HG03469 (cell line): ENCODE measurements around the gene ENG.
"Not testable (repeated sequence)": the region's sequence is repeated elsewhere in the genome, so short reads cannot be mapped to it uniquely, and the experiment has no call there.

Experiments used
- ATAC-seq: cut with Tn5 transposase; IDR thresholded peaks from one replicate; pipeline ENCODE4 v1.9.1; 2021; ENCODE audit warnings: mild to moderate bottlenecking, moderate library complexity, moderate number of reproducible peaks; ENCODE audit not compliant: unreplicated experiment

Gene ENG

DNA sequence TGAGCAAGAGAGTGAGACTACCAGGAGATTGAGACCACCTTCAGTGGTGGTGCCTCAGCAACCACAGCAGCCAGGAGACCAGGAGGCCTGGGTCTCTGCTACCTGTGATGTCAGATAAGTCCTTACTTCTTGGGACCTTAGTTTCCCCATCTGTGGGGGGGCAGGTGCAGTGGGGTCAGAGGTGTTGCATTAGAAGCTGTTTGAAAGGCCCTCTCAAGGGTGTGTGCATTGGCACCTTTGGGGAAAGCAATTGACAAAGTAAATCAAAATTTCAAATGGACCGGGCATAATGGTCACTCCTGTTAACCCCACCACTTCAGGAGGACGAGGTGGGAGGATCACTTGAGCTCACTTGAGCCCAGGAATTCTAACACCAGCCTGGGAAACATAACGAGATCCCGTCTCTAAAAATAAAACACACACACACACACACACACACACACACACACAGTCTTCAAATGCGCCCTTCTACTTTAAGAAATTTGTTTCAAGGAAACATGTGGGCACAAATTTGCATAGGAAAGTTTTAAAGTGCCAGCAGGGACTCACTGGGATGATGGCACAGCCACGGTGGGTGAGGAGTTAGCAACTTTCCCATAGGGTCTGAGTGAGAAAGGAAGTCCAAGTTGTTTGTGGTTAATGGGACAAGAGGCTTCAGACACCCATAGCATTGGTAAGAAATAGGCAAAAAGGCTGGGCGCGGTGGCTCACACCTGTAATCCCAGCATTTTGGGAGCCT lies 24.4 kb upstream of the ENG start:
- ATAC-seq: no peak

DNA sequence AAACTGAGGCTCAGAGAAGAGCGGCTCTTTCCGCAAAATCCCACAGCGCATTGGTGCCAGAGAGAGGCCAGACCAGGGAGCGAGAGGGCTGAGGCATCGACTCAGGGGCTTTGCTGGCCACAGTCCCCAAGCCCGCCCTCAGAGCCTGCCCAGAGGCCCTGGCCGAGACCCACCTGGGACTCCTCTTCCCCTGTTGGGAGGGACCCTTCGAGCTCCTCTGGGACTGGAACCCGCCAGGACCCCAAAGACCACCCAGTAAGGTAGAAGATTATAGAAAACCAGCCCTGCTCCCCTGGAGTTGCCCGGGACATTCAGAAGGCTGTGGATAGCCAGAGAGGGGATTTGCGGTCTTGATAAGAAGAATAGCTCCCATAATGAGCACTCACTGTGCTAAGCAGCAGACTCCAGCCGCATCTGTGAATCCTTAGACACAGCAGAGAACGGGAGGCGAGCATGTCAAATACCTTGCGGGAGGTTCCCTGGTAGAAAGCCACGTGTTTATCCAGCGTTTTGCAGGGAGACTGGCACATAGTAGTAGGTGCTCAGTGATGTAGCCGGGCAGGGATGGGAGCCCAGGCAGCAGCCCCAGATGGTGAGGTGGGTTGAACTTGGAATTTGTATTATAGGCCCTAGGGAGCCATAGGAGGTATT lies 23.7 kb upstream of the ENG start:
- ATAC-seq: no peak

DNA sequence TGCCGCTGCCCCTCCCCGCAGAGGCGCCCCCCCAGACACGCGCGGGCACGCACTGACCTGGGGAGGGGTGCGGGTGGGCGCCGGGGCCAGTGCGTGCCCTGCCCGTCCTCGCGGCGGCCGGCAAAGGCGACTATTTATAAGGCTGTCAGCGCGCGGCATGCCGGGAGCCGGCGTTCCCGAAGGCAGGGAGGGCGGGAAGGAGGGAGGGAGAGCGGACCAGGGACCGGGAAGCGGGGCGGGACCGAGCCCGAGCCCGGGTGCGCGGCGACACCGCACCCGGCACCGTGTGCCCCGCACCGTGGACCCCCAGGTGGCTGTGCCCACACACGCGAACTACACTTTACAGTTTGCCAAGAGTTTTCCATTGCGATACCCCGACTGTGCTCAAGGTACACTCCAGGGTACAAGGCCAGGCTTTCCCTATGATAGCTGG lies 23.1 kb upstream of the ENG start, which contains the start of gene AK1:
Gene AK1, minus strand, starts transcription at position 110 of the 433 bp plus-strand sequence. CDS start 3,058 bp downstream, outside the sequence.
- no peak for ATAC-seq

DNA sequence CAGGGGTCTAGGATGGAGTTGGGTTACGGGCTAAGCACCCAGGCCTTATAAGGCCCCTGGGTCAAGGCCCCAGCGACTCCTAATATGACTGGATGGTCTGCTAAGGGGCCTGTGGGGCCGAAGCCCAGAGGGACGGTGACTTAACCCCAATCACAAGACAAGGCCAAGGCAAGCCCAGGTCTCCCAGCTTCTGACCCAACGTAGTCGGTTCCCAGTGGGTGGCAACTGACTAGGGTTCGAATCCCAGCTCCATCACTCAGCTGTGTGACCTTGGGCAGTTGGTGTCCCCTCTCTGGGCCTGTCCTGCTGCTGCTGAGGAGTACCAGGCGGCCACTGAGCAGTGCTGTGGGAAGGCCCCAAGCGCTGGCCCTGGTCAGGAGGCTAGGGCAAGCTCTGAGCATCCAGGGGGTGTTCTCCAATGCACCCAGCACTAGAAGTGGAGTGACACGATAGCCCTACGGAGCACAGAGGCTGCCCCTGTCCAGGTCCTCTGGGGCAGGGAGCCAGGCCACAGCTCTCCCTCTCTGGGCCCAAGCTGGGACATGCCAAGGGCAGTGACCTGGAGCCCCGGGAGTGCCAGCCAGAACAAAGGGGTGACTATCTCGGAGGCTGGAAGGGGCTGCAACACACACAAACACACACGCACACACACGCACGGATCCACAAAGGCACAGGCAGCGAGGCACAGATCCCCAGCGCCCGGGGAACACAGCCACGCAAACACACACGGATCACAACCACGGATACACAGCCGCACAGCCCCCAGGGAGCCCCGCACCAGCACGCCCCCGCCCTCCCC lies 22.5 kb upstream of the ENG start:
- ATAC-seq: no peak

DNA sequence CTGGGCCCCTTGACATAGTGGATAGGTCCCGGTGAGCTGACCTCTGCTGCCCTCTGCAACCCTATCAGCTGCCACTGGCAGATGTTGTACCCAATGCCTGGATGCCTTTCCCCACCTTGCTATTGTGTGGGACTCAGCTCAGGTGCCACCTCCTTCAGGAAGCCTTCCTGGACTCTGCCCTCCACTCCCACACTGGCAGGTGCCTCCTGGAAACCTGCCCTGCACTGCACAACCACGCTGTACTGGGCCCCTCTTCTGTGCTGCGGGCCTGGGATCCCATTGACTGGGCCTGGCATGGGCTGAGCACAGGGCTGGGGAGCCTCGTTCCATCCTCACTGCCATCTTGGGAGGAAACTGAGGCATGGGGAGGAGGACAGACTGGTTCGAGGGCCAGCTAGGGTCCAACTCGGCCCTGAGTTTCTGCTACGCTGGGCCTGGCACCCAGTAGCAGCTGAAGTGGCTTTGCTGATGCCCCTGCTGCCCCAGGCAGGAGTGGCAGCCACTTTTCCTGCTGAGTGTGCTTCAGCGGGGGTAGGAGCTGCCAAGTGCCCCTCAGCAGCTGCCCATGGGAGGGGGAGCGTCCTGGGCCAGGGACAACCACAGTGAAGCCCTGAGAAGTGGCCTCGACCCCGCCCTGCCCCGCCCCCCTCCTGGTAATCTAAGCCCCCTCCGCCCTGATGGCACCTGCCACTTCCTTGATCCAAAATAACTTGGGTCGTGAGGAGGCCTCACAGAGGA lies 21.7 kb upstream of the ENG start:
- no peak for ATAC-seq

DNA sequence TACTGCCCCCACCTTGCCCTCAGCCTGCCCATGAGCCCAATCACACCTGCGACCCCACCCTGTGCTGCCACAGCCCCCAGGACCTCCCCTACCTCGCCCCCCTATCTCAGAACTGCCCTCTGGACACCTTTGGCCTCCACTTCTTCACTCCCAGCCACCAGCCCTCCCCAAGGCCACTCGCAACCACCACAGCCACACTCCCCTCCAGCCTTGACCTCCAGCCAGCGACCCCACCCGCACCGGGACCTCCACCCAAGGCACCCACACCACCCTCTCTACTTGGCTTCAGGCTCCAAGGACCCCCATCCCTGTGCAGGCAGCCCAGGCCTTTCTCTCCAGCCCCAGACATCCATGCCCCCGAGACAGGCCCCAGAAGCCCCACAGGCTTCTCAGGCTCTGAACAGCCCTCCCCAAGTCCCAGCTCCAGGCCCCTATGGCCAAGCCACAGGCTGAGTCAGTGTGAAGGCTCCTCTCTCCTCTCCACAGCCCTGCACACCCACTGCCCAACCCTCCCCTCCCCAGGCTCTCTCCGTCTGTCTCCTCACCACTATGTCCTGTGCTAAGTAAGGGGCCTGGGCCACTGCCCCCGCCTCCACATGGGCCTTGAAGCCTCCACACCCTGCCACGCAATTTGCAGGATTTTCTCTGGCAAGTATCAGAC lies 21.0 kb upstream of the ENG start:
- ATAC-seq: no peak

DNA sequence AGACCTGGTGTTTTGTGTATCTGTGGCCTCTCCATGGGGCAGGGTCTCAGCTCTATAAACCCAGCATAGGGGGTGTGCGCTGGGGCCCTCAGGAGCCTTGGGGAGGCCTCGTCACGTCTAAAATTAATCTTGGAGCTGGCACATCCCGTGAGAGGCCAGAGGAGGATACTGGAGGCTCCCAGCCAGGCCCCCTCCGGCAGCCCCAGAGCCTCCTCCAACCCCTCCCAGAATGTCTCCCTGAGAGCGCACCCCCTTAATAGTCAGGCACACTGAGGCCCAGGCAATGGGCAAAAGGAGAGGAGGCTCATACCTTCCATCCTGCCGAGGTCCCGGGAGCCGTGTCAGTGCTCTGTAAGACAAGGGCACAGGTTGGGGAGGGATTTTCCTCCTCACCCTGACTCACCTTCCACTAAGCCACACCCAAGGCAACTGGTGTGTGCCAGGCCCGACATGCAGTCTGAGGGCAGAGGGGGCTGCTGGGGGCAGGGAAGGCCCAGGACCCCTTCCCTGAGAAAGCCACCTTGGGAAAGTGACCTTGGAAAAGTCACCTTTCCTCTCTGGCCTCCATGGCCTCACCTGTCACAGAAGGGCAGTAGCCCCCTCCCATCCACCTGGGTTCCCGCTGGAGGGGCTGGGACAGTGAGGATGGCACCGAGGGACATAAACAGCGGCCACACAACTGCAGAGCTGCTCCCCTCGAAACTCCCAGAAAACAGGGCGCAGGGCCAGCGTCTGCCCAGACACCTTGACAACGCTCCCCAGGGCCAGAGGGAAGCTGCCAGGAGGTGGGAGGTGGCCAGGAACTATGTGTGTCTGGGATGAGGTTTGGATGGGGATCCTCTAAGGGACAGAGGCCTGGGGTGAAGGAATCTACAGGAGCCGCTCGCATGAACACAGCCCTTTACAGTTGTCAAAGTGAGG lies 20.1 kb upstream of the ENG start:
- no peak for ATAC-seq

DNA sequence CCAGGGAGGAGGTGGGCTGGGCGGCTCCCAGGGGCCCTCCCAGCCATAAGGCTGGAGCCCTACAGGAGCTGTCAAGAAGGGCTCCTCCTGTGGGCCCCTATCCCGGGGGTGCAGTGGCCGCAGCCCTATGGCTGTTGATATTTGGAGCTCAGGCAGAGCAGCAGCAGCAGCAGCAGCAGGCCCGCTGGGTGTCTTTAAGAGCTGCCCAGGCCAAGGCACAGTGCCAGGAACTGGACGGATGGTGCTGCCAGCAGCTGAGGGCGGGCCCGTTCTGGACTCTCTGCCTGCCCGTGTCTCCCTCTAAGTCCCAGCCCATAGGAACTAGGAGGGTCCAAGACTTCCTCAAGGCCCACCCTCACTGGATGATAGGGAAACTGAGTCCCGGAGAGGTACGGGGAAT lies 19.4 kb upstream of the ENG start:
- no peak for ATAC-seq

DNA sequence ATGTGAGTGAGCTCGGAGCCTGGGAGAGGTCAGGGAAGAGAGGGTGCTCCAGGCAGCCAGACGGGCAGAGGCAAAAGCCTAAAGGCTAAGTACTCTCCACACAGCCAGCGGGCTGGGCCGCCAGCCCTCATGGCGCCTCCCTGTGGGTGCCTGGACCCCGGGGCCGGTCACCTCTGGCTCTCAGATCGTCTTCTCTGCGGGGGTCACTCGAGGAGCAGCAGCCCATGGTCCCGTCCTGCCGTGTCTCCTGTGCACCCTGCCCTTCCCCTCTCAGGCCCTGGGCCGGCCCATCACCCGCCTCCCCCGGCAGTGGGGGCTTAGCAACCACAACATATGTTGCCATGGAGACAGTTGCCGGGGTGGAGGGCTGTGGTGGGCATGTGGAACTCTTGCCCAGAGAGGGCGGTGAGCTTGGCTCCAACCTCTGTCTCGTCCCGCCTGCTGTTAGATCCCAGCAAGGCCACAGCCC lies 18.8 kb upstream of the ENG start:
- ATAC-seq: no peak

DNA sequence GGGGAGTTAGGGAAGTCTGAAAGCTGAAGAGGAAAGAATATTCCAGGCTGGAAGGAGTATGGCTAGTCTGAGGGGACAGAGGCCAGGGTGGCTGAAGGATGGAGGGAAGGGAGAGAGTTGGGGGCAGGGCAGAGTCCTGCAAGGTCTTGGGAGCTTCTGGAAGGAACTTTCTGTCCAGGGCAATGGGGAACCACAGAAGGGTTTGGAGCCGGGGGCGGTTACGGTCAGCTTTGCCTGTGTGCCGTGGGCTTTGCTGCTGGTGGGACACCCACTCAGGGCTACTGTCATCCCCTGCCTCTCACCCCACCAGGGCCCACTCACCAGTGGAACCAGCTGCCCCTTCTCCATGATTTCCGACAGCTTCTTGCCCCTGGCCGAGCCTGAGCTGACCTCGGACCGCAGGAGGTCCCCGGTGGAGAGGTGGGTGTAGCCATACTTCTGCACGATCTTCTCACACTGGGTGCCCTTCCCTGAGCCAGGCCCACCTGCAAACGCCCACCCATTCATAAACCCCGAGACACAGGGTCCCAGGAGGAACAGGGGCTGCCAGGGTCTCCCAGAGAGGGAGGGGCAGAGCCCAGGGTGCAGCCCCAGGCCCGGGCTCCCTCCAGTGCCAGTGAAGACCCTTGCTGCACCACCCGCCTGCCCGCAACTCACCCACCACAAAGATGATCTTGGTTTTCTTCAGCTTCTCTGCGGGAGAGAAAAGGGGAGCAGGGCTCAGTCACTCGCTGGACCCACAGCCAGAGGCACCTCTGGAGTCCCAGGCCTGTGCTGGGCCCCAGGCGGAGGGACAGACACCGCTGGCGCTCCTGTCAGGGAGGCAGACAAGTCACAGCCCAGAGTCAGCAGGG lies 18.1 kb upstream of the ENG start:
- no peak for ATAC-seq

DNA sequence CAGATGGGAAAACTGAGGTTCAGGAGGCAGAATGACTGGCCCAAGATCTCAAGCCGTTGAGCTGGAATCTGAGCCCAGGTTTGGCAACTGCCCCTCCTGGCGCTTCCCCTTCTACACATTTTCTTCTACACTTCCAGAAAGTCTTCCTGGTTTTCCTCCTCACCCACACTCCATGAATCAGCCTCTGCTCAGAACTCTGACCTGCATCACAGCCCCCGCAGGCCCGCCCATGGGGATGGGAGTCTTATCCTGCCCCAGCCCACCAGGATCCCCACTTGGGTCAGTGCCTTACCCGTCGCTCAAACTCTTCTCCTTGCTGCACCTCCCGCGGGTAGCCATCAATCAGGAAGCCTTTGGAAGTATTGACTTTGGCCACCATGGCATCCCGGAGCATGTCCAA lies 17.1 kb upstream of the ENG start:
- ATAC-seq: no peak

DNA sequence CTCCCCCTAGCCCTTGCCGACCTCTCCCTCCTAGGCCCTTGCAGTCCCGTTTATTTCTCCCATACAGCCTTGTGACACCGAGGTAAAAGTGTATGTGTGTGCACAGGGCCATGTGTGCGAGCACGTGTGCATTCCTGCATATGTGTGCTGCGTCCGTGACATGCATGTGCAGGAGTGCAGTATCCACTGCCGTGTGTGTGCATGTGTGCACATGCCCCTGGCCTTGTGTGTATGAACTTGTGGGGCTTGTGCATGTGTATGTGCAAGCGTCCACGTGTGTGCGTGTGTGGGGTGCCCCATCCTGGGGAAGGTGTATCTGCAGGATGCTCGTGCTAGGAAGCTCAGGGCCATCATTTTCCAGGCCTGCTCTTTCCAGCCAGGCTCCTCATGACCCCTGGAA lies 16.4 kb upstream of the ENG start:
- no peak for ATAC-seq

DNA sequence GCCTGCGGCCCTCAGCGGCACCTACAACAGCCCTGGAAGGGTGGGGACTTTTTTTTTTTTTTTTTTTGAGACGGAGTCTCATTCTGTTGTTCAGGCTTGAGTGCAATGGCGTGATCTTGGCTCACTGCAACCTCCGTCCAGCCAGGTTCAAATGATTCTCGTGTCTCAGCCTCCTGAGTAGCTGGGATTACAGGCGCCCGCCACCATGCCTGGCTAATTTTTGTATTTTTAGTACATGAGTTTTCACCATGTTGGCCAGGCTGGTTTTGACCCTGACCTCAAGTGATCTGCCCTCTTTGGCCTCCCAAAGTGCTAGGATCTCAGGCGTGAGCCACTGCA lies 15.7 kb upstream of the ENG start:
- ATAC-seq: not testable (repeated sequence)

DNA sequence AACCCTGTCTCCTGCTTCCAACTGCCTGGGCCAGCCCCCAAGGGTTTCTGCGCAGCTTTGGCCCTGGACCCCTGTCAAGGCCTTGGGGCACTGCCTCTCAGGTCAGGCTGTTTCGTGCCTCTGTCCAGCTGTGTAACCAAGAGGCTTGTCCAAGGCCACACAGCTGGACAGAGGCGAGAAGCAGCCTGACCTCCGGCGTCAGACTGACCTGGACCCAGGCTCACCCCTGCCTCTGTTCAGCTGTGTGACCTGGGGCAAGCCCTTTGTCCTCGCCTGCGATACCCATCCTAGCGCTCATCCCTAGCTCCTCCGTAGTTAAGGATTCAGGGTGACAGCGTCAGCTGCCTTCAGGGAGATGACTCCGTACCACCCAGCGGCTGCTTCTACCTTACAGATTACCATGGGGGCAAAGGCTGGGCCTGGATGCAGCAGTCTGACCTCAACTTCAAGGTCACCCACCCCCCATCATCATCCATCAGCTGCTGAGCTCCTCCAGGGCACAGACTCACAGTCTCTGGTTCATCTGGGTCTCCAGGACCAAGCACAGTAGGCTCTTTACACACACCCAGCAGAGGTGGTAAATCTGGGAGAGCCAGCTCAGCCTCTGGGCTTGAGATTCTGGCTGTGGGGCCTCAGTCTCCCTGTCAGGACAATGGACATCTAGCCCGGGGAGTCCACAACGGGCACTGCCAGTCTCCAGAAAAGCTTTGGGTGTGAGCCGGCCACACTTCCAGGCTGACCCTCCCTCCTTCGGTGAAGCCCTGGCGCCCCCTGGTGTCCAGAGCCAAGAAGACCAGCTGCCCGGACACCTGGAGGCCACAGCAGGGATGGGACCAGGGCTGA lies 15.1 kb upstream of the ENG start:
- ATAC-seq: no peak

DNA sequence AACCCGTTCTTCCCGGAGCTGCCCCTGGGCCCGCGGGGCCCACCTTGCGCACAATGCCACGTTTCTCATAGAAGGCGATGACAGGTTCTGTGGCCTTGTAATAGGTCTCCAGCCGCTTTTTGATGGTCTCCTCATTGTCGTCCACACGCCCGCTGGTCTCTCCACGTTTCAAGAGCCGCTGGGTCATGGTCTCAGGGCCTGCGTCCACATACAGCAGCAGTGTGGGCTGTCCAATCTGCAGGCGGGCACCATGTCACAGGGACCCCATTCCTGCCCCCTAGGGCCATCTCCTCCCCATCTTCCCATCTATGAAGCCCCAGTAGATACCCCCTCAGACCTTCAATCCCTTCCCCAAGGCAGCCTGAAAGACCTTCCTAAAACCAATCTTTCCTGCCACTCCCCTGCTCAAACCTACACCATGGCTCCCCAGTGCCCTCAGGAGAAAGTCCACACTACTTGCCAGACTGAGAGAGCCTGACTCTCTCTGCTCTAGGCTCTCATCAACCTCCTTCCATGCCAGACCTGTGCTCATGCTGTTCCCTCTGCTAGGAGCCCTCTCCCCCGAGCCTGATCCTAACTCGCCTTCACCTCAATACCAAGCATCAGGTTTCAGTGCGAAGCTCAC lies 13.9 kb upstream of the ENG start:
- no peak for ATAC-seq

DNA sequence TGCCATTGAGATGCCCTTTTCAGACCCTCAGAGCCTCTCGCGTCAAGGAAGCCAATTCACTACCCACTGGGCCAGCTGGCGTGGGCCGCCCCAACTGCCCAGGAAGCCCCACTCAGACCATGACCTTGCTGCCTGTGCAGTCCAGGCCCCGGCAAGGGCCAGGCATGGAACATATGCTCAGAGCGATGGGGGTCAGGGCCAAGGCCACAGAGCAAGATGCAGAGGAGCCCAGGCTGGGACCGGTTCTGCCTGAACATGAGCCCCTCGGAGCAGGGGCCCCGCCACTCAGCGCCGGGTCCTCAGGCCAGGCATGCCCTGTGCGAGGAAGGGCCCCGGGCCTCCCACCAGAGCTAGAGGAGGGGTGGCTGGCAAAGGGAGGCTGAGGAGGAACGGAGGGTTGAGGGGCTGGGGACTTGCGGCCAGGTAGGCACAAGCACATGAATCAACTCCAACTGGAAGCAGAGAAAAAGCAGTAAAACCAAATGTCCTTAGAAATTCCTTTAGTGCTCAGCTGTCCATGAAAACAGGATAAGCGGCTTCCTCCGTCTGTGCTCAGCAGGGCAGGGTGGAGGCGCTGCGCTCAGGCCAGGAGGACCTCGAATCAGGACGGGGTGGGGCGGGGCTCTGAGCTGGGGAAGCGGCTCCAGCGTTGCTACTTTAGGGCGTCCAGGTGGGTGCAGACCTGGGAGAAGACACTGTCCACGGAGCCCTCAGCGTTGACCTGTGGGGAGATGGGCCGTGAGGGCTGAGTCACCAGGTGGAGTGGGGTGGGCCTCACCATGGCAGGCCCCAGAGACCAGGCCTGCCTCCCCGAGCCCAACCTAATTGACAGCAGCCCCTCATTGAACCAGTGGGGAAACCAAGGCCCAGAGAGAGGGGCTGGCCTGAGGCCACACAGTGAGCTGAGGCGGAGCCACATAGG lies 13.2 kb upstream of the ENG start:
- no peak for ATAC-seq
